Measurements from ENCODE around the gene HHAT. TPM values are rescaled to one million over a fixed set of nuclear protein-coding genes. Genes with fewer than 3 reads are reported as not detected.

The HHAT gene
- total and polyA plus RNA-seq, 2 of the 13 experiments (the other 11 are each of a cell fraction or from before 2014, with no cell fraction given), result 2.6 to 4.9 TPM

DNA sequence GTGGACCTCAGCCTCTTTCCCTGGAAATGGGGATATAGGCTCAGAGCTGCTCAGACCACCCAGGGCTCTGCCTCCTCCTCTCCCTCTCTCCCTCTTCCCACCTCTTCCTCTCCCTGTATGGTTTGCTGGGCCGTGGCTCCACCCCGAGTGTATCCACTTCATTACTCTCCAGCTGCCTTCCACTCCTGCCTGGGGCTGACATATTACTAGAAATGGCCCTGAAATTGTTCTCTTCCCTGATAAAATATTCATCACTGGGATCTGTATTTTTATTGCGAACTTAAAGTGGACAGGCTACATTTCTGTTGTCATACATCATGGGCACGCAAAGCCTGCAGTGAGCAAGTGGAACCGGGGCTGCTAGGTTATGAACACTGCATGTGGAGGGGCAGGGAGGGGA is 225.0 kb downstream of the HHAT start:
- ChIA-PET POLR2A (no interaction called here), CTCF (ENCODE audit: low intra/inter-chr PET ratio, low total read pairs) (no interaction called here)
- FAIRE-seq, result no peak
- no peaks in the 10 kb centered on the region for H3K27me3 ChIP-seq (ENCODE audit: control insufficient read depth in 1 of 2, insufficient read depth in 2 of 2, low read length in 2 of 2)
- no peaks in the 10 kb centered on the region for H3K9me3 ChIP-seq (ENCODE audit: low read length)
- intact Hi-C loops (cut with micrococcal nuclease; ENCODE audit: unreplicated experiment), result no loop called here
- H3K79me2 ChIP-seq (ENCODE audit: insufficient read depth, low read length), result no peaks in the 10 kb centered on the region
- no peak overlapping the region for H3K4me2 ChIP-seq (ENCODE audit: low read depth, low read length)
- no peak overlapping the region for H3K4me3 ChIP-seq (replicated peaks in 1 of 3; ENCODE audit: insufficient read depth in 1 of 3, low read depth in 2 of 3, low read length in 3 of 3)
- no peak for DNase-seq (ENCODE audit: low spot score)
- in situ Hi-C loops (cut with HindIII; ENCODE audit: extremely low pct_ligation_motif_present, low pct_unique_long_range_greater_than_20kb), result no loop called here
- no peak overlapping the region for H3K9ac ChIP-seq (ENCODE audit: insufficient read depth, low read depth, low read length)
- no peaks in the 10 kb centered on the region for H3K4me1 ChIP-seq (ENCODE audit: insufficient read depth, low read length)
- TF ChIP-seq, protein P1, sequence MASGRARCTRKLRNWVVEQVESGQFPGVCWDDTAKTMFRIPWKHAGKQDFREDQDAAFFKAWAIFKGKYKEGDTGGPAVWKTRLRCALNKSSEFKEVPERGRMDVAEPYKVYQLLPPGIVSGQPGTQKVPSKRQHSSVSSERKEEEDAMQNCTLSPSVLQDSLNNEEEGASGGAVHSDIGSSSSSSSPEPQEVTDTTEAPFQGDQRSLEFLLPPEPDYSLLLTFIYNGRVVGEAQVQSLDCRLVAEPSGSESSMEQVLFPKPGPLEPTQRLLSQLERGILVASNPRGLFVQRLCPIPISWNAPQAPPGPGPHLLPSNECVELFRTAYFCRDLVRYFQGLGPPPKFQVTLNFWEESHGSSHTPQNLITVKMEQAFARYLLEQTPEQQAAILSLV (CRISPR knock-in tag; IDR thresholded peaks at IDR 0.05; ENCODE audit: borderline replicate concordance), result no peak
- TF ChIP-seq ZNF570 (CRISPR knock-in tag; IDR thresholded peaks at IDR 0.05; ENCODE audit: borderline replicate concordance) (no peak), AGO2 (optimal IDR thresholded peaks at IDR 0.05; ENCODE audit: low read depth, low read length) (no peak), ZNF878 (CRISPR knock-in tag; IDR thresholded peaks at IDR 0.05) (no peak), AKAP8 (CRISPR knock-in tag; IDR thresholded peaks at IDR 0.05) (no peak), SOX13 (IDR thresholded peaks at IDR 0.05) (no peak), SOX13 (CRISPR knock-in tag; conservative IDR thresholded peaks at IDR 0.05 in 1 of 2, IDR thresholded peaks at IDR 0.05 in 1 of 2) (no peak), ZFP82 (CRISPR knock-in tag; IDR thresholded peaks at IDR 0.05; ENCODE audit: borderline replicate concordance) (no peak), ZNF558 (CRISPR knock-in tag; IDR thresholded peaks at IDR 0.05; ENCODE audit: borderline replicate concordance) (no peak), ZNF746 (CRISPR knock-in tag; IDR thresholded peaks at IDR 0.05) (no peak), HMGA1 (CRISPR knock-in tag; conservative IDR thresholded peaks at IDR 0.05) (no peak), ZNF839 (CRISPR knock-in tag; IDR thresholded peaks at IDR 0.05; ENCODE audit: borderline replicate concordance) (no peak), KLF9 (CRISPR knock-in tag; IDR thresholded peaks at IDR 0.05; ENCODE audit: low read depth) (no peak), ZNF792 (CRISPR knock-in tag; IDR thresholded peaks at IDR 0.05) (no peak), ZFP1 (CRISPR knock-in tag; IDR thresholded peaks at IDR 0.05) (no peak), TRIM24 (CRISPR knock-in tag; IDR thresholded peaks at IDR 0.05) (no peak)
- TF ChIP-seq, protein P2, sequence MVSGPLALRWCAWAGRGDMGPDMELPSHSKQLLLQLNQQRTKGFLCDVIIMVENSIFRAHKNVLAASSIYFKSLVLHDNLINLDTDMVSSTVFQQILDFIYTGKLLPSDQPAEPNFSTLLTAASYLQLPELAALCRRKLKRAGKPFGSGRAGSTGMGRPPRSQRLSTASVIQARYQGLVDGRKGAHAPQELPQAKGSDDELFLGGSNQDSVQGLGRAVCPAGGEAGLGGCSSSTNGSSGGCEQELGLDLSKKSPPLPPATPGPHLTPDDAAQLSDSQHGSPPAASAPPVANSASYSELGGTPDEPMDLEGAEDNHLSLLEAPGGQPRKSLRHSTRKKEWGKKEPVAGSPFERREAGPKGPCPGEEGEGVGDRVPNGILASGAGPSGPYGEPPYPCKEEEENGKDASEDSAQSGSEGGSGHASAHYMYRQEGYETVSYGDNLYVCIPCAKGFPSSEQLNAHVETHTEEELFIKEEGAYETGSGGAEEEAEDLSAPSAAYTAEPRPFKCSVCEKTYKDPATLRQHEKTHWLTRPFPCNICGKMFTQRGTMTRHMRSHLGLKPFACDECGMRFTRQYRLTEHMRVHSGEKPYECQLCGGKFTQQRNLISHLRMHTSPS (CRISPR knock-in tag; IDR thresholded peaks at IDR 0.05; ENCODE audit: low read depth), result no peak
- TF ChIP-seq, protein P3, sequence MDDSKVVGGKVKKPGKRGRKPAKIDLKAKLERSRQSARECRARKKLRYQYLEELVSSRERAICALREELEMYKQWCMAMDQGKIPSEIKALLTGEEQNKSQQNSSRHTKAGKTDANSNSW (CRISPR knock-in tag; IDR thresholded peaks at IDR 0.05; ENCODE audit: borderline replicate concordance), result no peak
- TF ChIP-seq, protein P4, sequence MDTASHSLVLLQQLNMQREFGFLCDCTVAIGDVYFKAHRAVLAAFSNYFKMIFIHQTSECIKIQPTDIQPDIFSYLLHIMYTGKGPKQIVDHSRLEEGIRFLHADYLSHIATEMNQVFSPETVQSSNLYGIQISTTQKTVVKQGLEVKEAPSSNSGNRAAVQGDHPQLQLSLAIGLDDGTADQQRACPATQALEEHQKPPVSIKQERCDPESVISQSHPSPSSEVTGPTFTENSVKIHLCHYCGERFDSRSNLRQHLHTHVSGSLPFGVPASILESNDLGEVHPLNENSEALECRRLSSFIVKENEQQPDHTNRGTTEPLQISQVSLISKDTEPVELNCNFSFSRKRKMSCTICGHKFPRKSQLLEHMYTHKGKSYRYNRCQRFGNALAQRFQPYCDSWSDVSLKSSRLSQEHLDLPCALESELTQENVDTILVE (CRISPR knock-in tag; IDR thresholded peaks at IDR 0.05), result no peak
- WGBS (ENCODE audit: low lambda C conversion rate), result 56% methylated on average over 5 of the region's 5 CpGs
- no peak overlapping the region for H3K27ac ChIP-seq (ENCODE audit: extremely low read length, insufficient read depth, low read length)
- BruUV-seq (replicated peaks), result no TSS peak
- H4K20me1 ChIP-seq (ENCODE audit: insufficient read depth, low read length), result no peaks in the 10 kb centered on the region
- ATAC-seq, result no peak
- H3K36me3 ChIP-seq (replicated peaks in 1 of 2; ENCODE audit: control insufficient read depth in 1 of 2, insufficient read depth in 2 of 2, low read length in 2 of 2), result no peaks in the 10 kb centered on the region
- no peak overlapping the region for H2AFZ ChIP-seq (ENCODE audit: low read length)
